ENCODE data around the gene NEDD4L.

DNA sequence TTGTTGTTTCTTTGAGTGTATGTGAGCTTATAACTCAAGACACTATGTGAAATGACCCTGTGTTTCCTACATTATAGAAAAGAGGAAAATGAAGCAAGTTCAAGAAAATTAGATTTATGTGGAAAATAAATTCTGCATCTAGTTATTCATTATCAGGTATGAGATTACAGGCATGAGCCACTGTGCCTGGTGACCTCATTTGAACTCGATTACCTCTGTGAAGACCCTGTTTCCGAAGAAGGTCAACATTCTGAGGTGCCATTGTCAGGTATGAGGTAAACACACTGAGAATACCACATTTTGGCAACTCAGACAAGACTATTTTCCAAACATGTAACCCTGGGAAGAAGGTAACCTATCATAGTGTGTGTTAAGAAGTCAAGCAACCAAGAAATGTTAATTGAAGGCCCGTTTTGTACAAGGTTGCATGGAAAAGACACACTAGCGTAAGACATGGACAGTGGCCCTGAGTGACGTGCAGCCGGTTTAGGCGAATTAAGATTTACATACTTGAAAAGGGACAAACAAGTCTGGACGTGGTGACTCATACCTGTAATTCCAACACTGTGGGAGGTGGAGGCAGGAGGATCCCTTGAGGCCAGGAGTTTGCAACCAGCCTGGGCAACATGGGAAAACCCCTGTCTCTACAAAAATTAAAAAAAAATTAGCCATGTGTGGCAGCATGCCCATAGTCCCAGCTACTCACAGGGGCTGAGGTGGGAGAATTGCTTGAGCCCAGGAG lies 186.6 kb downstream of the NEDD4L start:
- TF ChIP-seq ZNF558 (tag by site-specific recombination; IDR thresholded peaks at IDR 0.05) = no peak
- TF ChIP-seq, protein P1, sequence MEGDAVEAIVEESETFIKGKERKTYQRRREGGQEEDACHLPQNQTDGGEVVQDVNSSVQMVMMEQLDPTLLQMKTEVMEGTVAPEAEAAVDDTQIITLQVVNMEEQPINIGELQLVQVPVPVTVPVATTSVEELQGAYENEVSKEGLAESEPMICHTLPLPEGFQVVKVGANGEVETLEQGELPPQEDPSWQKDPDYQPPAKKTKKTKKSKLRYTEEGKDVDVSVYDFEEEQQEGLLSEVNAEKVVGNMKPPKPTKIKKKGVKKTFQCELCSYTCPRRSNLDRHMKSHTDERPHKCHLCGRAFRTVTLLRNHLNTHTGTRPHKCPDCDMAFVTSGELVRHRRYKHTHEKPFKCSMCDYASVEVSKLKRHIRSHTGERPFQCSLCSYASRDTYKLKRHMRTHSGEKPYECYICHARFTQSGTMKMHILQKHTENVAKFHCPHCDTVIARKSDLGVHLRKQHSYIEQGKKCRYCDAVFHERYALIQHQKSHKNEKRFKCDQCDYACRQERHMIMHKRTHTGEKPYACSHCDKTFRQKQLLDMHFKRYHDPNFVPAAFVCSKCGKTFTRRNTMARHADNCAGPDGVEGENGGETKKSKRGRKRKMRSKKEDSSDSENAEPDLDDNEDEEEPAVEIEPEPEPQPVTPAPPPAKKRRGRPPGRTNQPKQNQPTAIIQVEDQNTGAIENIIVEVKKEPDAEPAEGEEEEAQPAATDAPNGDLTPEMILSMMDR (tag by site-specific recombination; IDR thresholded peaks at IDR 0.05) = no peak
- TF ChIP-seq ZNF140 (tag by site-specific recombination; IDR thresholded peaks at IDR 0.05) = no peak
- TF ChIP-seq, protein P2, sequence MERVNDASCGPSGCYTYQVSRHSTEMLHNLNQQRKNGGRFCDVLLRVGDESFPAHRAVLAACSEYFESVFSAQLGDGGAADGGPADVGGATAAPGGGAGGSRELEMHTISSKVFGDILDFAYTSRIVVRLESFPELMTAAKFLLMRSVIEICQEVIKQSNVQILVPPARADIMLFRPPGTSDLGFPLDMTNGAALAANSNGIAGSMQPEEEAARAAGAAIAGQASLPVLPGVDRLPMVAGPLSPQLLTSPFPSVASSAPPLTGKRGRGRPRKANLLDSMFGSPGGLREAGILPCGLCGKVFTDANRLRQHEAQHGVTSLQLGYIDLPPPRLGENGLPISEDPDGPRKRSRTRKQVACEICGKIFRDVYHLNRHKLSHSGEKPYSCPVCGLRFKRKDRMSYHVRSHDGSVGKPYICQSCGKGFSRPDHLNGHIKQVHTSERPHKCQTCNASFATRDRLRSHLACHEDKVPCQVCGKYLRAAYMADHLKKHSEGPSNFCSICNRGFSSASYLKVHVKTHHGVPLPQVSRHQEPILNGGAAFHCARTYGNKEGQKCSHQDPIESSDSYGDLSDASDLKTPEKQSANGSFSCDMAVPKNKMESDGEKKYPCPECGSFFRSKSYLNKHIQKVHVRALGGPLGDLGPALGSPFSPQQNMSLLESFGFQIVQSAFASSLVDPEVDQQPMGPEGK (tag by site-specific recombination; IDR thresholded peaks at IDR 0.05) = peak; percentile 35; the same call in 1 of the 2 replicates
- no peak for TF ChIP-seq MYNN (tag by site-specific recombination; IDR thresholded peaks at IDR 0.05; ENCODE audit: borderline replicate concordance)
- TF ChIP-seq ZNF777 (tag by site-specific recombination; IDR thresholded peaks at IDR 0.05; ENCODE audit: borderline replicate concordance) = no peak
- no peak for TF ChIP-seq SP2 (tag by site-specific recombination; IDR thresholded peaks at IDR 0.05)
- no peak for TF ChIP-seq ZNF2 (tag by site-specific recombination; IDR thresholded peaks at IDR 0.05)
- TF ChIP-seq TCF7L2 (IDR thresholded peaks at IDR 0.05; ENCODE audit: borderline replicate concordance, low read depth, low read length) = no peak
- TF ChIP-seq, protein P3, sequence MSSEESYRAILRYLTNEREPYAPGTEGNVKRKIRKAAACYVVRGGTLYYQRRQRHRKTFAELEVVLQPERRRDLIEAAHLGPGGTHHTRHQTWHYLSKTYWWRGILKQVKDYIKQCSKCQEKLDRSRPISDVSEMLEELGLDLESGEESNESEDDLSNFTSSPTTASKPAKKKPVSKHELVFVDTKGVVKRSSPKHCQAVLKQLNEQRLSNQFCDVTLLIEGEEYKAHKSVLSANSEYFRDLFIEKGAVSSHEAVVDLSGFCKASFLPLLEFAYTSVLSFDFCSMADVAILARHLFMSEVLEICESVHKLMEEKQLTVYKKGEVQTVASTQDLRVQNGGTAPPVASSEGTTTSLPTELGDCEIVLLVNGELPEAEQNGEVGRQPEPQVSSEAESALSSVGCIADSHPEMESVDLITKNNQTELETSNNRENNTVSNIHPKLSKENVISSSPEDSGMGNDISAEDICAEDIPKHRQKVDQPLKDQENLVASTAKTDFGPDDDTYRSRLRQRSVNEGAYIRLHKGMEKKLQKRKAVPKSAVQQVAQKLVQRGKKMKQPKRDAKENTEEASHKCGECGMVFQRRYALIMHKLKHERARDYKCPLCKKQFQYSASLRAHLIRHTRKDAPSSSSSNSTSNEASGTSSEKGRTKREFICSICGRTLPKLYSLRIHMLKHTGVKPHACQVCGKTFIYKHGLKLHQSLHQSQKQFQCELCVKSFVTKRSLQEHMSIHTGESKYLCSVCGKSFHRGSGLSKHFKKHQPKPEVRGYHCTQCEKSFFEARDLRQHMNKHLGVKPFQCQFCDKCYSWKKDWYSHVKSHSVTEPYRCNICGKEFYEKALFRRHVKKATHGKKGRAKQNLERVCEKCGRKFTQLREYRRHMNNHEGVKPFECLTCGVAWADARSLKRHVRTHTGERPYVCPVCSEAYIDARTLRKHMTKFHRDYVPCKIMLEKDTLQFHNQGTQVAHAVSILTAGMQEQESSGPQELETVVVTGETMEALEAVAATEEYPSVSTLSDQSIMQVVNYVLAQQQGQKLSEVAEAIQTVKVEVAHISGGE (tag by site-specific recombination; conservative IDR thresholded peaks at IDR 0.05; ENCODE audit: low read depth) = no peak
- no peak for TF ChIP-seq ZNF664 (tag by site-specific recombination; IDR thresholded peaks at IDR 0.05)
- TF ChIP-seq, protein P4, sequence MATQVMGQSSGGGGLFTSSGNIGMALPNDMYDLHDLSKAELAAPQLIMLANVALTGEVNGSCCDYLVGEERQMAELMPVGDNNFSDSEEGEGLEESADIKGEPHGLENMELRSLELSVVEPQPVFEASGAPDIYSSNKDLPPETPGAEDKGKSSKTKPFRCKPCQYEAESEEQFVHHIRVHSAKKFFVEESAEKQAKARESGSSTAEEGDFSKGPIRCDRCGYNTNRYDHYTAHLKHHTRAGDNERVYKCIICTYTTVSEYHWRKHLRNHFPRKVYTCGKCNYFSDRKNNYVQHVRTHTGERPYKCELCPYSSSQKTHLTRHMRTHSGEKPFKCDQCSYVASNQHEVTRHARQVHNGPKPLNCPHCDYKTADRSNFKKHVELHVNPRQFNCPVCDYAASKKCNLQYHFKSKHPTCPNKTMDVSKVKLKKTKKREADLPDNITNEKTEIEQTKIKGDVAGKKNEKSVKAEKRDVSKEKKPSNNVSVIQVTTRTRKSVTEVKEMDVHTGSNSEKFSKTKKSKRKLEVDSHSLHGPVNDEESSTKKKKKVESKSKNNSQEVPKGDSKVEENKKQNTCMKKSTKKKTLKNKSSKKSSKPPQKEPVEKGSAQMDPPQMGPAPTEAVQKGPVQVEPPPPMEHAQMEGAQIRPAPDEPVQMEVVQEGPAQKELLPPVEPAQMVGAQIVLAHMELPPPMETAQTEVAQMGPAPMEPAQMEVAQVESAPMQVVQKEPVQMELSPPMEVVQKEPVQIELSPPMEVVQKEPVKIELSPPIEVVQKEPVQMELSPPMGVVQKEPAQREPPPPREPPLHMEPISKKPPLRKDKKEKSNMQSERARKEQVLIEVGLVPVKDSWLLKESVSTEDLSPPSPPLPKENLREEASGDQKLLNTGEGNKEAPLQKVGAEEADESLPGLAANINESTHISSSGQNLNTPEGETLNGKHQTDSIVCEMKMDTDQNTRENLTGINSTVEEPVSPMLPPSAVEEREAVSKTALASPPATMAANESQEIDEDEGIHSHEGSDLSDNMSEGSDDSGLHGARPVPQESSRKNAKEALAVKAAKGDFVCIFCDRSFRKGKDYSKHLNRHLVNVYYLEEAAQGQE (tag by site-specific recombination; IDR thresholded peaks at IDR 0.05) = no peak
